ENCODE data around the gene RALGPS2.

RALGPS2 gene

DNA sequence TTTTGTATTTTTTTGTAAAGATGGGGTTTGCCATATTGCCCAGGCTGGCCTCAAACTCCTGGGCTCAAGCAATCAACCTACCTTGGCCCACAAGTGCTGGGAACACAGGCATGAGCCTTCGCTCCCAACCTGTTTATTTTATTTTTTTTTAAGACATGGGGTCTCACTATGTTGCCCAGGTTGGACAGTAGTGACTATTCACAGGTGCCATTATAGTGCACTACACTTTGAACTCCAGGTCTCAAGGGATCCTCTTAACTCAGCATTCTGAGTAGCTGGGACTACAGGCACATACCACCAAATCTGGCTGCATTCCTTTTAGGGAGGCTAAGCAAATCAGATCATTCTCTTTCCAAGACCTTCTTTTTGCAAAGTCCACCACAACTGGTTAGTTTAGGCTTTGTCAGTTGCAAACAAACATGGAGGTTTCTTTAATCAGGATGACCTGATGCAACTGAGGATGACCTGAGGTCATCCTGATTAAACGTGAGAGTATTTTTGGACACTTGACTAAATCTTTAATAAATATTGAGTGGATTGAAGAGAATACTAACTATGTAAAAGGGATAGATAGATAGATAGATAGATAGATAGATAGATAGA lies 30.0 kb upstream of the RALGPS2 start:
- Histone ChIP-seq H3K36me3 (replicated peaks; ENCODE audit: low read depth, low read length) (no peaks in the 10 kb centered on the region), H3K27me3 (ENCODE audit: low read depth, low read length) (no peaks in the 10 kb centered on the region), H3K4me1 (ENCODE audit: low read length) (no peaks in the 10 kb centered on the region), H4K20me1 (ENCODE audit: insufficient read depth, low read length) (no peaks in the 10 kb centered on the region), H3K4me3 (ENCODE audit: low read length) (no peak overlapping the region), H3K79me2 (ENCODE audit: low read length) (no peaks in the 10 kb centered on the region), H3K9ac (ENCODE audit: low read length) (no peak overlapping the region), H3K27ac (ENCODE audit: low read length) (no peak overlapping the region), H2AFZ (ENCODE audit: low read depth, low read length) (no peak overlapping the region), H3K4me2 (ENCODE audit: low read length) (no peak overlapping the region), H3K9me3 (ENCODE audit: insufficient read depth, low read length) (no peaks in the 10 kb centered on the region)
- TF ChIP-seq, protein P1, sequence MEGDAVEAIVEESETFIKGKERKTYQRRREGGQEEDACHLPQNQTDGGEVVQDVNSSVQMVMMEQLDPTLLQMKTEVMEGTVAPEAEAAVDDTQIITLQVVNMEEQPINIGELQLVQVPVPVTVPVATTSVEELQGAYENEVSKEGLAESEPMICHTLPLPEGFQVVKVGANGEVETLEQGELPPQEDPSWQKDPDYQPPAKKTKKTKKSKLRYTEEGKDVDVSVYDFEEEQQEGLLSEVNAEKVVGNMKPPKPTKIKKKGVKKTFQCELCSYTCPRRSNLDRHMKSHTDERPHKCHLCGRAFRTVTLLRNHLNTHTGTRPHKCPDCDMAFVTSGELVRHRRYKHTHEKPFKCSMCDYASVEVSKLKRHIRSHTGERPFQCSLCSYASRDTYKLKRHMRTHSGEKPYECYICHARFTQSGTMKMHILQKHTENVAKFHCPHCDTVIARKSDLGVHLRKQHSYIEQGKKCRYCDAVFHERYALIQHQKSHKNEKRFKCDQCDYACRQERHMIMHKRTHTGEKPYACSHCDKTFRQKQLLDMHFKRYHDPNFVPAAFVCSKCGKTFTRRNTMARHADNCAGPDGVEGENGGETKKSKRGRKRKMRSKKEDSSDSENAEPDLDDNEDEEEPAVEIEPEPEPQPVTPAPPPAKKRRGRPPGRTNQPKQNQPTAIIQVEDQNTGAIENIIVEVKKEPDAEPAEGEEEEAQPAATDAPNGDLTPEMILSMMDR (IDR thresholded peaks at IDR 0.05; ENCODE audit: low read depth, low read length): no peak
- no peak for TF ChIP-seq EZH2phosphoT487 (IDR thresholded peaks at IDR 0.05; ENCODE audit: low read depth)

DNA sequence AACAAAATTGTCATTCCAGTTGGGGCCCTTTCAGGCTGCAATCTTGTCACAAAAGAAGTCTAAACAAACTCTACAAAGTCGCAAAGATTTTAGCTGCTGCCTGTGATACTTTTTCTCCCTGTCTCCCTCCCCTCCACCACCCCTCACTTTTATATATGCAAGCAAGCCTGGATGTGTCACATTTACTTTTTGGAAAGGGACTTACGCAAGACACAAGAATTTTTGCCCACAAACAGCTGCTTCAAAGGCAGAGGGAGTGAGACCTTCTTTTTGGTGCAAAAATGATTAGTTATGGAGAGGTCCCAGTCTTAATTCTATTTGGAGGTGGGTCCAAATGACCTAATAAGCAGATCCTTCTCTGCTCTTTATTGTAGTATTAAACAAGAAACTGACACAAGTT lies 22.9 kb upstream of the RALGPS2 start:
- H3K9me3 ChIP-seq (ENCODE audit: insufficient read depth, low read length): no peaks in the 10 kb centered on the region
- H4K20me1 ChIP-seq (ENCODE audit: insufficient read depth, low read length): no peaks in the 10 kb centered on the region
- no peak overlapping the region for H3K4me2 ChIP-seq (ENCODE audit: low read length)
- no peaks in the 10 kb centered on the region for H3K4me1 ChIP-seq (ENCODE audit: low read length)
- no peaks in the 10 kb centered on the region for H3K36me3 ChIP-seq (replicated peaks; ENCODE audit: low read depth, low read length)
- H3K9ac ChIP-seq (ENCODE audit: low read length): no peak overlapping the region
- H3K79me2 ChIP-seq (ENCODE audit: low read length): no peaks in the 10 kb centered on the region
- TF ChIP-seq, protein P1 (IDR thresholded peaks at IDR 0.05; ENCODE audit: low read depth, low read length): no peak
- no peak for TF ChIP-seq EZH2phosphoT487 (IDR thresholded peaks at IDR 0.05; ENCODE audit: low read depth)
- H3K27ac ChIP-seq (ENCODE audit: low read length): no peak overlapping the region
- no peaks in the 10 kb centered on the region for H3K27me3 ChIP-seq (ENCODE audit: low read depth, low read length)
- H3K4me3 ChIP-seq (ENCODE audit: low read length): no peak overlapping the region
- no peak overlapping the region for H2AFZ ChIP-seq (ENCODE audit: low read depth, low read length)

DNA sequence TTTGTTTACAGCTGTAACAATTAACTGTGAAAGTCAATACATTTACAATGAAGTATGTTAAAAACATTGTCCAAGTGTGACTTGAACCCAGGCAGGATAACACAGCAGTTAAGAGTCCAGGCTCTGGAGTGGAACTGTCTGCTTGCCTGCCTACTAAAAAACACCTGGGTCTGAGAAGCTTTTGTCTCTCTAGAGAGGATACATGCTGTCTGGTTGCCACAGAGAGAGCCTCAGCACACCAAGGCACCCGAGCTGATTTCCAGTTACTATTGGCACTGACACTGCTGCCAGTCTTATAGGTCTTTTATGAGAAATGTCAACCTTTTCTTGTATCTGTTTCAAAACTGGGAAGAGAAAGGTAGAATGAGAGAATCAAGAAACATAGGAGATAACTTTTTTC lies 20.2 kb upstream of the RALGPS2 start:
- no peaks in the 10 kb centered on the region for H3K36me3 ChIP-seq (replicated peaks; ENCODE audit: low read depth, low read length)
- TF ChIP-seq, protein P1 (IDR thresholded peaks at IDR 0.05; ENCODE audit: low read depth, low read length): no peak
- TF ChIP-seq EZH2phosphoT487 (IDR thresholded peaks at IDR 0.05; ENCODE audit: low read depth): no peak
- H3K4me3 ChIP-seq (ENCODE audit: low read length): no peak overlapping the region
- H3K79me2 ChIP-seq (ENCODE audit: low read length): no peaks in the 10 kb centered on the region
- H3K27ac ChIP-seq (ENCODE audit: low read length): no peak overlapping the region
- no peaks in the 10 kb centered on the region for H3K9me3 ChIP-seq (ENCODE audit: insufficient read depth, low read length)
- no peaks in the 10 kb centered on the region for H3K4me1 ChIP-seq (ENCODE audit: low read length)
- H3K9ac ChIP-seq (ENCODE audit: low read length): no peak overlapping the region
- H2AFZ ChIP-seq (ENCODE audit: low read depth, low read length): no peak overlapping the region
- peaks cover 1% of the 10 kb centered on the region; the same call in 1 of the 2 replicates for H3K27me3 ChIP-seq (ENCODE audit: low read depth, low read length)
- no peak overlapping the region for H3K4me2 ChIP-seq (ENCODE audit: low read length)
- no peaks in the 10 kb centered on the region for H4K20me1 ChIP-seq (ENCODE audit: insufficient read depth, low read length)

DNA sequence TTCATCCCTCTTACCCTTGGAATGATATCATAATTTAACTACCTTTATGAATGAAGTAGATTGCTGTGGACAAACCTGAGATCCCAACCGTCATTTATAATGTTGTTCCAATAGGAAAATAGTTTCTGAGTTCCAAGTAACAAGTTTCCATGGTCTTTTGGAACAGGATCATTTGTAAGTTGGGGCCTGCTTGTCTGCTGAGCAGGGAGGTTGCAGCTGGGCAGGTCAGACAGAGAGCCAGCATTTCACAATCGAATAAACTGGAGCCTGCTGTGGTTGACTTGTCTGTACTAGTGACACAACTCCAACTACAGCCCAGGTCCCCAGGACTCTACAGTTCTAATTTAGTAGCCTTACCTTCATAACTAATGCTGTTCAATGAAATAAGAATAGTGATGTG lies 18.6 kb upstream of the RALGPS2 start:
- H3K4me2 ChIP-seq (ENCODE audit: low read length): no peak overlapping the region
- H3K36me3 ChIP-seq (replicated peaks; ENCODE audit: low read depth, low read length): no peaks in the 10 kb centered on the region
- H2AFZ ChIP-seq (ENCODE audit: low read depth, low read length): no peak overlapping the region
- H3K4me1 ChIP-seq (ENCODE audit: low read length): no peaks in the 10 kb centered on the region
- H3K27ac ChIP-seq (ENCODE audit: low read length): no peak overlapping the region
- H3K9me3 ChIP-seq (ENCODE audit: insufficient read depth, low read length): no peaks in the 10 kb centered on the region
- H3K4me3 ChIP-seq (ENCODE audit: low read length): no peak overlapping the region
- TF ChIP-seq, protein P1 (IDR thresholded peaks at IDR 0.05; ENCODE audit: low read depth, low read length): no peak
- no peak for TF ChIP-seq EZH2phosphoT487 (IDR thresholded peaks at IDR 0.05; ENCODE audit: low read depth)
- H3K9ac ChIP-seq (ENCODE audit: low read length): no peak overlapping the region
- no peaks in the 10 kb centered on the region for H3K79me2 ChIP-seq (ENCODE audit: low read length)
- H3K27me3 ChIP-seq (ENCODE audit: low read depth, low read length): peaks cover 2% of the 10 kb centered on the region; the same call in 1 of the 2 replicates
- no peaks in the 10 kb centered on the region for H4K20me1 ChIP-seq (ENCODE audit: insufficient read depth, low read length)

Measured in OCI-LY3 (cell line).